GM21576 (cell line): ENCODE measurements around the gene NMNAT1.
"Not testable (repeated sequence)": the region's sequence is repeated elsewhere in the genome, so short reads cannot be mapped to it uniquely, and the experiment has no call there.

Source experiments
- ATAC-seq: cut with Tn5 transposase; IDR thresholded peaks from one replicate; pipeline ENCODE4 v1.9.1; 2021; ENCODE audit warnings: mild to moderate bottlenecking, moderate library complexity; ENCODE audit not compliant: unreplicated experiment

The NMNAT1 gene

DNA sequence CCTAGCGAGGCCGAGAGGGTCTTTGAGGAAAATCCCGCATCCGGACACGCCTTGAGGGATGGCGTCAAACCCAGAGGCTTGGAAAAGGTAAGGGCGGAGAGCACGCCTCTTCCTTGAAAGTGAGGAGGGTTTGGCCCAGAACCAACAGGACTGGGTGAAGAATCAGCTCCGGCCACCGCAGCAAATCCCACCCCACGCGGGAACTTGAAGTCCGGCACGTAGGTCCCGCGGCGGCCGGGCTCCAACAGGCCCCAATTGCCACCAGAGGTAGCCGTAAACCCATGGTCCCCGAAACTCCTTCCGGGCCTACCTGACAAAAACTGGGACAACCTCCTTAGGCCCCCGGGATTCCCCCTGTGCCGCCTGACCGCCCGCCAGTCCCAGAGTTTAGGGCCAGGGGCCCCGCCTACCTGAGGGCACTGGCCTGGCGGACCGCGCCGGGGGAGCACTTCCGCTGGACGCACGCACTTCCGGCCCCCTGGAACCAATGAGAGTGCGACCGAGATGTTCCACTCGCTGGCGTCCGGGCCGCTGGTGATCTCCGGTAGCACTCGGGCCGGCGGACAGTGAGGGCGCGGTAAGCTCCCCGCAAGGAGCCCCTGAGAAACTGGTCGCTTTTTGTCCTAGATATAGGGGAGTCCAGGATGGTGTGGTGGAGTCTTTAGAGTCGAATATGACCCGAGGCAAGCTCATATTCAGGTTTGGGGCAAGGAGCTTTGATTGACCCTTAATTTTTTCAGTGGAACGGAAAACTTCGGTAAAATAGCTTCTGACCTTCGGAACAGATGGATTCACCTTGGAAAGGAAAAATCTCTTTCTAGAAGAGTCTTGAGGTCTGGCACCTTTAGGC lies at the start of gene NMNAT1, which contains the start of gene LZIC:
TSS of gene NMNAT1 (plus strand) at position 537 of the 850 bp plus-strand sequence. CDS start 28,599 bp downstream, outside the sequence.
TSS of gene LZIC (minus strand) at position 453 of the 850 bp plus-strand sequence. CDS start 6,772 bp downstream, outside the sequence.
- peak; percentile 86 for ATAC-seq

DNA sequence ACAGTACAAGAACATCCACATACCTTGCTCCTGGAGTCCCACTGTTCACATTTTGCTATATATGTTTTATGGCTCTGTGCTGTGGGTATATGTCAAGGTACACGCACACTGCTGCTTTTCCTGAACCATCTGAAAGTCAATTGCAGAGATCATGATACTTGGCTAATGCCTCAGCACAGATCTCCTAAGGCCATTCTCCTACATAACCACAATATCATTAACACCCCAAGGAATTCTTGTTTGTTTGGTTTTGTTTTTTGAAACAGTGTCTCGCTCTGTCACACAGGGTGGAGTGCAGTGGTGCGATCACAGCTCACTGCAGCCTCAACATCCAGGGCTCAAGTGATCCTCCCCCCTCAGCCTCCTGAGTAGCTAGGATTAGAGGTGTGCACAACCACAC lies 49.2 kb upstream of the NMNAT1 start:
- ATAC-seq: no peak

DNA sequence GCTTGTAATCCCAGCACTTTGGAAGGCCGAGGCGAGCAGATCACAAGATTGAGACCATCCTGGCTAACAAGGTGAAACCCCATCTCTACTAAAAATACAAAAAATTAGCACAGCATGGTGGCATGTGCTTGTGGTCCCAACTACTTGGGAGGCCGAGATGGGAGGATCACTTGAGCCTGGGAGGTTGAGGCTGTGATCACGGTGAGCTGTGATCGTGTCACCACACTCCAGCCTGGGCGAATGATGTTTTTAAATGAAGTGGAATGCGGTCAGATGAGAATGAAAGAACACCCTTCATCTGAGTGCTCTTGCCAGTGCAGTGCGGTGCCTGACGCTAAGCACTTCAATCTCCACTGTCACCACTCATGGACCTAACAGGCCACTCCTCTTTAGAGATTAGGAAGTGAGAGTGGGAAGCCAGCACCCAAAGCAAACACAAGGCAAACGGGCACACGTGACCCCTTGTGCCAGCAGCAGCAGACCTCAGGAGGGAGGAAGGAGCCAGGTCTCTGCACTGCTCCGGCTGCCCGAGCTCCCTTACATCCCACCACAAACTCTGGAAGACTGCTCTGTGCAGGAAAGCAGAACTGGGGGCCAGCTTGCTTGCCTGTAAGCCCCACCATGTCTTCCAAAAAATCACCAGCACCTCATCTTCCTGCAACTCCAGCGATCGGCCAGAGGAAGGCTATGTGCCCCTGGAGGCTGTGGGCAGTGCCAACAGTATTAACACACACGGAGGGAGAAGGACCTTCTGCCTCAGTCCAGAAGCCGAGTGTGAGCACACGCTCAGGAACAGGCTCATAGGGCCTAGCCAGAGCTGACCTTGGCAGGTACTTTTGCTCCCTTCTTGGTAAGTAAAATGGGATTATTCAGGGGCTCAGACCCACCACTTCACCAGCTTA lies 42.9 kb upstream of the NMNAT1 start:
- ATAC-seq: no peak

GRCh38 chr1:9901148-9902059 lies 41.9 kb upstream of the NMNAT1 start:
- ATAC-seq: no peak

GRCh38 chr1:9902060-9902452 lies 41.2 kb upstream of the NMNAT1 start:
- no peak for ATAC-seq

GRCh38 chr1:9903801-9904527 lies 39.3 kb upstream of the NMNAT1 start:
- no peak for ATAC-seq

DNA sequence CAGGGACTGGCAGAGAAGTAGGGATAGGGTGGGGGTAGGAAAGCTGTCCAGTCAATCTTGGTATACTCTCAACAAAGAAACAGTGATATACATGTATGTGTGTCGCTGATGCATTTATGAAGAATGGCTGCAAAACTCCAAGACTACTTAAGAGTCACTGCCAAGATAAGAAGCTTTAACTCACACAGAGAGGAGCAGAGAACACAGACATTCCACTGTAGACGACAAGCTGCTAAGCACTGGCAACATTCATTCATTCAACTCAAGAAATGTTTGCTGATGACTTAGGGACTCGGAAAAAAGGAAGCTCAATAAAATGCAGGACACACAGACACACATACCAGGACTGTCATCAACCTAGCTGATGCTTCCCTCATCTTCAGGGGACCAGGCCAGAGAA lies 38.7 kb upstream of the NMNAT1 start:
- ATAC-seq: no peak

- ATAC-seq: no peak
Observed at GRCh38 chr1:9905010-9905409, 38.3 kb upstream of the NMNAT1 start.

DNA sequence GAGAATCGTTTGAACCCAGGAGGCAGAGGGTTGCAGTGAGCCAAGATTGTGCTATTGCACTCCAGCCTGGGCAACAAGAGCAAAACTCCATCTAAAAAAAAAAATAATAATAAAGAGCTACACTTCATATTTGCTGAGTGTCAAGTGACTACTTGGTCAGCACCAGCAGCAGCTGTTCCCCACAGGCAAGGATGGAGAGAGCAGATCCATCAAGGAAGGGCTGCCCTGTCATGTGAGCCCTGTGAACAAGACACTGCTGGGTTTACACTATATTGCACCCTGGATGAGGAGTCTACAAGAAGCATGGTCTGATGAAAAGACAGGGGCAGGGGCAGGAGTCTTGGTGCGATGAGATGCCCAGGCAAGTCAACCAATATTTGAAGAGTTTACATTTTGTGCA lies 36.8 kb upstream of the NMNAT1 start:
- no peak for ATAC-seq

DNA sequence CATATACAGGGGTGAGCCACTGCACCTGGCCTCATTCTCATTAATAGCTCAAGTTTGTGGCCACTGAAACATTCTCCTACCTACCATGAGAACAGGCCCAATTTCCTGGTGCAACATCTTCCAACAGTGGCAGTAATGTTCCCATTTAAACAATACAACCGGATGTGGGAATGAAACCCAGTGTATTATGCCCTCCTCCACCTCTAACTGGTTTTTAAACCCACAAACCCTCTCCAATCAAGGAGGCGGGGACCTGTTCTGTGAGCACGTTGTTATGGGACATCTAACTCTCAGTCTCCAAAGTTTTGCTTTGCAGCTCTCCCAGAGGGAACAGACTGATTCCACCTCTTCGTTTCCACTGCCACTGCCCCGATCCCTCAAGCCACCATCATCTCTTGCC lies 35.8 kb upstream of the NMNAT1 start:
- ATAC-seq: no peak

GRCh38 chr1:9908871-9909233 lies 34.4 kb upstream of the NMNAT1 start:
- no peak for ATAC-seq

DNA sequence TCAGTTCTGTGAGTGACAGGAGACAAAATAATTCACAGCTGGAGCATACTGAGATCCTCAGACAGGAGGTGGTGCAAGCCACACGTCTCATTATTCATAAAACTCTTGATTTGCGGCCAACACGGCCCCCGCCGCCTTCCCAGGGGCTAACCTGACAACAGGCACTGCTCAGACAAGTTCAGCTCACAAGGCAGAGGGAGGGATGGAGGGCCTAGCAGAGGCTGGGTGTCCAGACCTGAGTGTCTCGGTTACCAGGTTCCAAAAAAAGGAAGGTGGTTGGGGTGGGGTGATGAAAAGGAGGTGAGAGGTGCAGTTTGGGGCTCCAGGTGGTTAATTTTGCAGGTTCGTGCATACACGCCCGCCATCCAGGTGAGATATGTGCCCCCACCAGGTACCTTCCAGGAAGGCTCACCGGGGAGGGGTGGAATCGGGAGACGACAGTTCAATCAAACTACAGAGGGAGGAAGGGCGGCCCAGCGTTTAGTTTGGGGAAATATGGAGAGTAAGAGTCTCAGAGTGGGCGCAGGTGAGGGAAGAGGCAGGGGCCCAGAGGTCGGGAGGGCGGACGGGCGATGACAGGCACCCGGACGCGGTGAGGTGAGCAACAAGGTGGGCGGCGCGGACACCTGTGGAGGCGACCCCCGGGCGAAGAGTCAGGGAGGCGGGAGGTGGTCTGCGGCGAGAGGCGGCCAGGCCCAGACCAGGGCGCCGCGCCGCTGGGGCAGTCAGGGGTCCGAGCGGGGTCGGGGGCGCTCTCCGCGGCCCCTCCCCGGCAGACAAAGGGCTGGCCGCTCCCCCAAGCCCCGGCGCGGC lies 33.8 kb upstream of the NMNAT1 start:
- peak; percentile 3 for ATAC-seq

DNA sequence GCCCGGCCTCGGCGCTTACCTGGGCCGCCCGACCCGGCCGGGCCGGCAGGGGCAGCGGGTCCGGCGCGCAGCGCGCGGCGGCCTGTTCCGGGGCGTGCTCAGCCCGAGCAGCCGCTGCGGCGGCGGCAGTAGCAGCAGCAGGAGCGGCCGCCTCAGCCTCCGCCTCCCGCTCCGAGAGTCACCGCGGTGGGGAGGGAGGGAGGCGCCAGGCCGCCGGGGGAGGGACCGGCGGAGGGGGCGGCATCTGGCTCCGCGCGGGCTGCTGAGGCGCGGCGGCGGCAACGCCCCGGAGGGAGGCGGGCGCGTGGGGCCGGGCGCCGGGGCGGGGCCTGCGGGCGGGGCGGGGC lies 33.2 kb upstream of the NMNAT1 start, which contains the start of gene CTNNBIP1:
TSS of gene CTNNBIP1 (minus strand) at position 194 of the 347 bp plus-strand sequence. CDS start 38,205 bp downstream, outside the sequence.
- ATAC-seq: peak; percentile 69

- ATAC-seq: peak; percentile 92
Observed at GRCh38 chr1:9910423-9911178, 32.7 kb upstream of the NMNAT1 start.

GRCh38 chr1:9912264-9912936 lies 30.9 kb upstream of the NMNAT1 start:
- no peak for ATAC-seq

- ATAC-seq: no peak
Observed at GRCh38 chr1:9914610-9914937, 28.7 kb upstream of the NMNAT1 start.

DNA sequence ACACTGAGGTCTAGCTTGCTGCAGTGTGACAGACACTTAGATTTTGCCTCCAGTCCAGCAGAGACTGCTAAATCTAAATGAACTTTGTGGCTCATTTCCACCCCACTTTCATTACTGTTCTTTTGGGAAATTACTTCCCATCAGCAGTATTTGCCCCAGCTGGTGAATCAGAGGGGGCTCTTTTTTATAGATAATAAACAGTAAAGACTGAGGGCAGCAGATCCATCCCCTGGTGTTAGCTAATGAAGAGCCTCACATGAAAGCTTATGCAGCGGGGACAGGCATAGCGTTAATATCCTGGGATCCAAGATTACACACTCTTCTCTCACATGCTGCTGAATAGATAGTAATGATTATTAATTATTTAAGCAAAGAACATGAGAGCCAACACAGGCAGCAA lies 26.8 kb upstream of the NMNAT1 start:
- no peak for ATAC-seq

DNA sequence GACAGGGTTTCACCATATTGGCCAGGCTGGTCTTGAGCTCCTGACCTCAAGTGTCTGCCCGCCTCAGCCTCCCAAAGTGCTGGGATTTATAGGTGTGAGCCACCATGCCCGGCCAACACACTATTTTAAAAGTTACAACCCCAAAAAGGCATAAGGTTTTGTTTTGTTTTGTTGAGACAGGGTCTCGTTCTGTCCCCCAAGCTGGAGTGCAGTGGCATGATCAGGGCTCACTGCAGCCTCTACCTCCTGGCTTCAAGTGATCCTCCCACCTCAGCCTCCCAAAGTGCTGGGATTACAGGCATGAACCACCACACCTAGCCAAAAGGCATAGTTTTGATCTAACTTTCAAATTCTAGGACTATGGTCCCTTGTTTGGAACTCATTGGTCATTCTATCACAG lies 25.8 kb upstream of the NMNAT1 start:
- ATAC-seq: not testable (repeated sequence)
